Endothelial cell (in vitro differentiated cells): Measurements from ENCODE around the gene RASAL2. TPM values are rescaled to one million over a fixed set of nuclear protein-coding genes. Genes with fewer than 3 reads are reported as not detected.
"Not testable (repeated sequence)": the region's sequence is repeated elsewhere in the genome, so short reads cannot be mapped to it uniquely, and the experiment has no call there.

Experiments used
- DNase-seq: peaks from one replicate; pipeline ENCODE4 v3.0.0; 2021; ENCODE audit warnings: low spot score
- H3K27ac Mint-ChIP-seq: one replicate; pipeline ENCODE4 v1.8.0; 2021; ENCODE audit warnings: mixed read lengths, inconsistent platforms; ENCODE audit not compliant: unreplicated experiment
- H3K27me3 Mint-ChIP-seq: one replicate; pipeline ENCODE4 v1.8.0; 2021; ENCODE audit warnings: mild to moderate bottlenecking, moderate library complexity, mixed read lengths, inconsistent platforms; ENCODE audit not compliant: unreplicated experiment
- H3K36me3 Mint-ChIP-seq: one replicate; pipeline ENCODE4 v1.8.0; 2021; ENCODE audit warnings: mild to moderate bottlenecking, low read depth, mixed read lengths, inconsistent platforms; ENCODE audit not compliant: unreplicated experiment
- H3K4me1 Mint-ChIP-seq: one replicate; pipeline ENCODE4 v1.8.0; 2021; ENCODE audit warnings: mild to moderate bottlenecking, mixed read lengths, inconsistent platforms; ENCODE audit not compliant: unreplicated experiment
- H3K4me3 Mint-ChIP-seq: one replicate; pipeline ENCODE4 v1.8.0; 2021; ENCODE audit warnings: mild to moderate bottlenecking, mixed read lengths, inconsistent platforms; ENCODE audit not compliant: unreplicated experiment
- H3K9me3 Mint-ChIP-seq: one replicate; pipeline ENCODE4 v1.8.0; 2021; ENCODE audit warnings: mixed read lengths, inconsistent platforms; ENCODE audit not compliant: unreplicated experiment
- CTCF ChIP-seq: fragments of 200-600 bp; sonication (generic); IDR thresholded peaks from one replicate; pipeline ENCODE4 v1.5.0; 2021; ENCODE audit warnings: antibody characterized with exemption; ENCODE audit not compliant: unreplicated experiment
- total RNA-seq: library from RNA; stranded (reverse); fragmentation: NEBNext Ultra II Directional; extraction: Animal tissue kit (Norgen Biotek cat#: 25700); gene quantifications from one replicate; pipeline ENCODE4 v1.2.1, GENCODE V29; 2021; ENCODE audit not compliant: unreplicated experiment

RASAL2 gene
- total RNA-seq, 1 donor from 2014 or later, result 82.1 TPM

DNA sequence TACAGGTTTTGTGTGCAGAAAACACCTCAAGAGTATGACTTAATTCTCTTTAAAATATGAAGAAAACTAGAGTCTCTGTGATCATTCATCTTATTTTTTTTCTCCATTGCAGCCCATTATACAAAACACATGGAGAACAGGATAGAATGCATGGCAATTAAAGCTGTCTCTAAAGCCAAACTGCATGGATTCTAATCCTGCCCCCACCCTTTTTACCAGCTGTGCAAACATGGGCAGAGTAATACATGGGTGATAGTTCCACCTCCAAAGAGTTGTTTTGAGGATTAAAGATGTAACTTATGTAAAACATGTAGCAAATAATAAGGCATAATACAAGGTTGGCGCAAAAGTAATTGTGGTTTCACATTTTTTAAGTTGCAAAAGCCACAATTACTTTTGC is 288.5 kb downstream of the RASAL2 start:
- no peaks in the 10 kb centered on the region for H3K9me3 Mint-ChIP-seq
- DNase-seq, result no peak
- no peak overlapping the region for H3K27ac Mint-ChIP-seq
- peaks cover 28% of the 10 kb centered on the region for H3K4me1 Mint-ChIP-seq
- H3K27me3 Mint-ChIP-seq, result peaks cover 2% of the 10 kb centered on the region
- no peak overlapping the region for H3K4me3 Mint-ChIP-seq
- no peaks in the 10 kb centered on the region for H3K36me3 Mint-ChIP-seq
- TF ChIP-seq CTCF, result no peak

DNA sequence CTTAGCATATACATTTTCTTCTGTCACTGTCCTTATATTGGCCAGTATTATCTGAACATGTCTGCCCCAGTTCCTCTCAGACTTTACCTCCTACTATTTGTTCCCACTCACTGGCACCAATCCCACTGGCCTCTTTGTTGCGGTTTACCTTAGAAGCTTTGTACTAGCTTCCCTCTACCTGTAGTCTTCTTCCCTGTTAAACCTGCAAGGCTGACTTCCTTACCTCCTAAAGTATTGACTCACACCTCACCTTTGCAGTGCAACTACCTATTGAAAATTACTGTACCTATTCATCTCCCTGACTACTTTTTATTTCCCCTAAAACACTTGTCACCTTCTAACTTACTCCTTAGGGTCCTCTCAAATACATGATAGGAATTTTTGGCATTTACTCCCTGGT is 291.8 kb downstream of the RASAL2 start:
- Mint-ChIP-seq H3K27ac (no peak overlapping the region), H3K36me3 (no peaks in the 10 kb centered on the region), H3K9me3 (no peaks in the 10 kb centered on the region), H3K4me1 (peaks cover 30% of the 10 kb centered on the region), H3K27me3 (peaks cover 2% of the 10 kb centered on the region), H3K4me3 (no peak overlapping the region)
- no peak for TF ChIP-seq CTCF
- no peak for DNase-seq

- H3K4me1 Mint-ChIP-seq, result peaks cover 16% of the 10 kb centered on the region
Measured at GRCh38 chr1:178388418-178389145, 294.7 kb downstream of the RASAL2 start.

DNA sequence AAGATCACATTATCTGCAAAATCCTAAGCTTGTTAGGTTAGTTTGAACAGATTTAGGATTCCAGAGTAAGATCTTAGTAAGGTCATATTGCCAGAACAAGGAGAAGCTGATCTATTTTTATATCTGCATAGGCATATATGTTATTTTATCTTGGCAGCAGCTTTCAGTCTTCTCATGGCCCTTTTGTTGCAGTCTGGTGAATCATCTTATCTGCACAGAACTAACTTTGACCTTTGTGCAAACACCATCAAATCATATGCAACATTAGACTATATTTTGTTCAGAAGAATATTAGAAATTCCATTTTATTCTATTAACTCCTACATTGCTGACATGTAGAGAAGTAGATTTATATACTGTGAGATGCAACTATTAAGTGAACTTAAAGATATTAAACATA is 295.5 kb downstream of the RASAL2 start:
- no peaks in the 10 kb centered on the region for H3K9me3 Mint-ChIP-seq
- DNase-seq, result no peak
- H3K27ac Mint-ChIP-seq, result no peak overlapping the region
- no peak for TF ChIP-seq CTCF
- H3K36me3 Mint-ChIP-seq, result peaks cover 13% of the 10 kb centered on the region
- peaks cover 14% of the 10 kb centered on the region for H3K4me1 Mint-ChIP-seq
- H3K4me3 Mint-ChIP-seq, result no peak overlapping the region
- H3K27me3 Mint-ChIP-seq, result no peaks in the 10 kb centered on the region

More at GRCh38 chr1:178388418-178389145, 294.7 kb downstream of the RASAL2 start:
- Mint-ChIP-seq H3K4me3 (no peak overlapping the region), H3K9me3 (no peaks in the 10 kb centered on the region), H3K27me3 (no peaks in the 10 kb centered on the region), H3K36me3 (peaks cover 12% of the 10 kb centered on the region), H3K27ac (no peak overlapping the region)
- TF ChIP-seq CTCF, result no peak
- no peak for DNase-seq

DNA sequence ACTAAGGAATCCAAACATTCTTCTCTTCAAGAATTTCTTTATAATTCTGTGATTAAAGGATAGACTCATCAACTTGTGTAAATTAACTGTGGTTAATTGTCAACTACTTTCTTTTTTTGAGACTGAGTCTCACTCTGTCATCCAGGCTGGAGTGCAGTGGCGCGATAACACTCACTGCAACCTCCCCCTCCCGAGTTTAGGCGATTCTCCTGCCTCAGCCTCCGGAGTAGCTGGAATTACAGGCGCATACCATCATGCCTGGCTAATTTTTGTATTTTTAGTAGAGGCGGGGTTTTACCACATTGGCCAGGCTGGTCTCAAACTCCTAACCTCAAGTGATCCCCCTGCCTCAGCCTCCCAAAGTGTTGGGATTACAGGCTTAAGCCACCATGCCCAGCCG is 296.4 kb downstream of the RASAL2 start:
- H3K36me3 Mint-ChIP-seq, result peaks cover 16% of the 10 kb centered on the region
- DNase-seq, H3K27me3 Mint-ChIP-seq, H3K27ac Mint-ChIP-seq, H3K9me3 Mint-ChIP-seq, H3K4me3 Mint-ChIP-seq: not testable (repeated sequence)
- H3K4me1 Mint-ChIP-seq, result peaks cover 14% of the 10 kb centered on the region
